Measurements from ENCODE around the gene SENP5.

Gene SENP5

DNA sequence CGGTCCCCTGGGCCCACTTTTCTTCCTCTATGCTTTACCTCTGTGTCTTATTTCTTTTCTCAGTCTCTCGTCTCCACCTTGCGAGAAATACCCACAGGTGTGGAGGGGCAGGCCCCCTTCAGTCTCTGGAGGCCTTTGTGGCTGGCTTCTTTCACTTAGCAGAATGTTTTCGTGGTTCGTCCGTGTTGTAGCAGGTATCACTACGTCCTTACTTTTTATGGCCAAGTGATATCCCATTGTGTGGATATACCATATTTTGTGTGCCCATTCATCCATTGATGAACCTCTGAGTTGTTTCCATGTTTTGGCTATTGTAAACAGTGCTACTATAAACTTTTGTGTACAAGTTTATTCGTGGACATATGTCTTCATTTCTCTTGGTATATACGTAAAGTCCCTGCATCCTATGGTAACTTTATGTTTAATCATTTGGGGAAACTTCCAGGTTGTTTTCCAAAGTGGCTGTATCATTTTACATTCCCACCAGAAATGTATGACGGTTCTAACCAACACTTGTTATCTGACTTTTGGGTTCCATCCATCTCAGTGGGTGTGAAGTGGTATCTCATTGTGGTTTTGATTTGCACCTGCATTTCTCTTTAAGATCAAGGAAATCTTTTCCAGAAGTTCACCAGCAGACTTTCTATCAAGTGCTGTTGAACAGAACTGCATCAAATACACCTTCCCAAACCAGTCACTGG, 95.4 kb downstream of the SENP5 start:
- no peaks in the 10 kb centered on the region; the same call in 1 of the 2 replicates for H3K4me1 ChIP-seq (ENCODE audit: control insufficient read depth, insufficient read depth, low read length)
- H3K9ac ChIP-seq (ENCODE audit: low read depth, low read length), result no peak overlapping the region
- H3K27ac ChIP-seq (ENCODE audit: low read depth, low read length), result no peak overlapping the region
- H3K36me3 ChIP-seq (ENCODE audit: control insufficient read depth, insufficient read depth, low read length), result no peaks in the 10 kb centered on the region
- no peak overlapping the region for H3K4me3 ChIP-seq (ENCODE audit: low read depth, low read length)
- peaks cover 38% of the 10 kb centered on the region for H3K27me3 ChIP-seq (ENCODE audit: control insufficient read depth, insufficient read depth, low read length)
- no peaks in the 10 kb centered on the region for H3K9me3 ChIP-seq (ENCODE audit: control insufficient read depth, insufficient read depth, low read length)

DNA sequence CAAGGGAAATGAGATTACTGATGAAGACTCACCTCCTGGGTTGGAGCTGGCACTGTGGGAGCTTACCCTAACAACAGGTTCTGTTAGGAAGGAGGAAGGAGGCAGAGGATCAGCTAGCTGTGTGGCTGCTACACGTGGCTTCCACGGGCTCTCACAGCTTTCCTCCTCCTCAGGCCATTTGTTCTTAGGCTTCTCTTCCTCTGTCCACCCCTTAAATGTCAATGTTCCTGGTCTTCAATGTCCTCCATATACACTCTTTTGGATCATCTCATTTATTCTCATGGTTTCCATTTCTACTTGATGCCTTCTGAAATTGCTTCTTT, 95.9 kb downstream of the SENP5 start:
- peaks cover 43% of the 10 kb centered on the region for H3K27me3 ChIP-seq (ENCODE audit: control insufficient read depth, insufficient read depth, low read length)

DNA sequence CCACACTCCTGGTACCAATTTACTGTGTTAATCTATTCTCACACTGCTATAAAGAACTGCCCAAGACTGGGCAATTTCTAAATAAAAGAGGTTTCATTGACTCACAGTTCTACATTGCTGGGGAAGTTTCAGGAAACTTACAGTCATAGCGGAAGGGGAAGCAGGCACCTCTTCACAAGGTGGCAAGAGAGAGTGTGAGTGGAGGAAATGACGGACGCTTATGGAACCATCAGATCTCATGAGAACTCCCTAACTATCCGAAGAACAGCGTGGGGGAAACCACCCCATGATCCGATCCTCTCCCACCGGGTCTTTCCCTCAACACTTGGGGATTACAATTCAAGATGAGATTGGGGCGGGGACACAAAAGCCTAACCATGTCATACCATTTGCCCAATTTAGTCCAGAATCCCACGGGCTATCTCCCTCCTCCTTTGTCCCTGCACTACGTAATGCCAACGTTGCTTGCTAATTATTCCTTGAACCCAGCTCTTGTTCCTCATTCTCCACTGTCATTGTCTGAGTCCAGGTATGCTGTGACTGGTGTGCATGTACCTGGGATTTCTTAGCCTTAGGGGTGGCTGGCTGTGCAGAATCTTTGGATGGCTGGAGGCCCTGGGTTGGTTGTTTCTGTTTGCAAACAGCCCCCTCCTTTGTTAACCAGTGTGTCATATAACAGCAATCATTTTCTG, 97.5 kb downstream of the SENP5 start:
- H3K27me3 ChIP-seq (ENCODE audit: control insufficient read depth, insufficient read depth, low read length), result peaks cover 60% of the 10 kb centered on the region
- no peaks in the 10 kb centered on the region for H3K36me3 ChIP-seq (ENCODE audit: control insufficient read depth, insufficient read depth, low read length)
- no peak overlapping the region for H3K9ac ChIP-seq (ENCODE audit: low read depth, low read length)
- no peaks in the 10 kb centered on the region for H3K9me3 ChIP-seq (ENCODE audit: control insufficient read depth, insufficient read depth, low read length)
- no peak overlapping the region for H3K4me3 ChIP-seq (ENCODE audit: low read depth, low read length)
- no peak overlapping the region for H3K27ac ChIP-seq (ENCODE audit: low read depth, low read length)
- H3K4me1 ChIP-seq (ENCODE audit: control insufficient read depth, insufficient read depth, low read length), result no peaks in the 10 kb centered on the region; the same call in 1 of the 2 replicates

More for the DNA sequence above, 95.9 kb downstream of the SENP5 start:
- Histone ChIP-seq H3K36me3 (ENCODE audit: control insufficient read depth, insufficient read depth, low read length) (no peaks in the 10 kb centered on the region), H3K4me3 (ENCODE audit: low read depth, low read length) (no peak overlapping the region), H3K9me3 (ENCODE audit: control insufficient read depth, insufficient read depth, low read length) (no peaks in the 10 kb centered on the region), H3K9ac (ENCODE audit: low read depth, low read length) (no peak overlapping the region), H3K27ac (ENCODE audit: low read depth, low read length) (no peak overlapping the region), H3K4me1 (ENCODE audit: control insufficient read depth, insufficient read depth, low read length) (no peaks in the 10 kb centered on the region; the same call in 1 of the 2 replicates)

DNA sequence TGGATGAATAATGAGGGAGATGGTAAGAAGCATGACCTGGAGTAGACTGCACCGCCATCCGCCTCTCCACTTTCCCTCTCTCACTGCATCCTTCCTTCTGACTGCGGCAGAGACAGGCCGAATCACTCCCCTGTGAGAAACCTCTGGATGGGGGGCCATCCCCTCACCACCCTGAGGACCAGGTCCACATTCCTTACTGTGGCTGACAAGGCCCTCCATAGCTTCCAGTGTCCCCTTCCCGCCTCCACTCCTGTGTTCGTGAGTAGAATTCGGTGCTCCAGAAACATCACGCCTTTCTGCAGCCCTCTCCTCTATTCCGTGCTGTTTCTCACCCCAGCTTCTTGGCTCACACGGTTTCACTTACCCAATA, 98.1 kb downstream of the SENP5 start:
- Histone ChIP-seq H3K9ac (ENCODE audit: low read depth, low read length) (no peak overlapping the region), H3K27me3 (ENCODE audit: control insufficient read depth, insufficient read depth, low read length) (peaks cover 65% of the 10 kb centered on the region), H3K27ac (ENCODE audit: low read depth, low read length) (no peak overlapping the region), H3K36me3 (ENCODE audit: control insufficient read depth, insufficient read depth, low read length) (no peaks in the 10 kb centered on the region), H3K4me1 (ENCODE audit: control insufficient read depth, insufficient read depth, low read length) (no peaks in the 10 kb centered on the region; the same call in 1 of the 2 replicates), H3K4me3 (ENCODE audit: low read depth, low read length) (no peak overlapping the region), H3K9me3 (ENCODE audit: control insufficient read depth, insufficient read depth, low read length) (no peaks in the 10 kb centered on the region)

DNA sequence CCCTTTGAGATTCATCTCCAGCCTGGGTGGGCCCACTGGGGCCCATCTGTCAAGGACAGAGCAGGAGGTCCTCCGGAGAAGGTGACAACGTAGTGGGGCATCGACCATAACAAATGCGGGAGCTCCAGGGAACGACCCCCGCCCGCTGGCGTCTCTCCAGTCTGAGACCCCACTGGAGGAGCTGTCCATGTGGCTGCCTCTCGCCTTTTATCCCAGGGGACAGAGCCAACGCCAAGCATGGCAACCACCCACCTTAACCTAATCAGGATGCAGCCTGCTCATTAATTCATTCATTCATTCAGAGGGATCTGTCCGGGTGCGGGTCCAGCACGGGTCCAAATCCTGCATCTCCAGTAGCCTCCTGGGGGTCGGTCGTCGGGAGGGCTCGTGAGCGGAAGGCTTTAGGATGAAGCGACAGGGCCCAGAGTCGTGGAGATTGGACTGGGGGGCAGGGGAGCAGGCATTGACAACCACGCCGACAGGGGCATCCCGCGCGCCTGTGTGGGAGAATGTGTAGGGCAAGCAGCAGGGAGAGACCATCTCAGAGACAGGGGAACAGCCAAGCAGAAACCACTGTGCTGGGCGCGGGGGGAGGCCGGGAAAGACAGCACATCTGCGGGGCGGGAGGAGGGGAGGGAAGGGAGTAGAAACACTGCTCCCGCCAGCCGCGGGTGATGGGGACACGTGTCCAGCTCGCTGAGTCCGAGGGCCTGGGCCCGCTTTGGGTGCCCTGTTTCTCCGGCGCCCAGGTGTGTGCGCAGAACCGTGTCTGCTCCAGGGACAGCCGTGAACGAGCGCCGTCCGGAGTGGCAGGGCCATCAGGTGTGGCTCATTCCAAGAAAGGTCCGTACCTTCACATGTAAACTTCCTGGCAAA, 99.0 kb downstream of the SENP5 start:
- H3K9me3 ChIP-seq (ENCODE audit: control insufficient read depth, insufficient read depth, low read length), result peaks cover 4% of the 10 kb centered on the region; the same call in 1 of the 2 replicates
- H3K27ac ChIP-seq (ENCODE audit: low read depth, low read length), result no peak overlapping the region
- H3K4me1 ChIP-seq (ENCODE audit: control insufficient read depth, insufficient read depth, low read length), result no peaks in the 10 kb centered on the region; the same call in 1 of the 2 replicates
- peak overlapping the region; percentile 23; the same call in 1 of the 2 replicates for H3K4me3 ChIP-seq (ENCODE audit: low read depth, low read length)
- peaks cover 73% of the 10 kb centered on the region for H3K27me3 ChIP-seq (ENCODE audit: control insufficient read depth, insufficient read depth, low read length)
- no peak overlapping the region for H3K9ac ChIP-seq (ENCODE audit: low read depth, low read length)
- no peaks in the 10 kb centered on the region for H3K36me3 ChIP-seq (ENCODE audit: control insufficient read depth, insufficient read depth, low read length)

DNA sequence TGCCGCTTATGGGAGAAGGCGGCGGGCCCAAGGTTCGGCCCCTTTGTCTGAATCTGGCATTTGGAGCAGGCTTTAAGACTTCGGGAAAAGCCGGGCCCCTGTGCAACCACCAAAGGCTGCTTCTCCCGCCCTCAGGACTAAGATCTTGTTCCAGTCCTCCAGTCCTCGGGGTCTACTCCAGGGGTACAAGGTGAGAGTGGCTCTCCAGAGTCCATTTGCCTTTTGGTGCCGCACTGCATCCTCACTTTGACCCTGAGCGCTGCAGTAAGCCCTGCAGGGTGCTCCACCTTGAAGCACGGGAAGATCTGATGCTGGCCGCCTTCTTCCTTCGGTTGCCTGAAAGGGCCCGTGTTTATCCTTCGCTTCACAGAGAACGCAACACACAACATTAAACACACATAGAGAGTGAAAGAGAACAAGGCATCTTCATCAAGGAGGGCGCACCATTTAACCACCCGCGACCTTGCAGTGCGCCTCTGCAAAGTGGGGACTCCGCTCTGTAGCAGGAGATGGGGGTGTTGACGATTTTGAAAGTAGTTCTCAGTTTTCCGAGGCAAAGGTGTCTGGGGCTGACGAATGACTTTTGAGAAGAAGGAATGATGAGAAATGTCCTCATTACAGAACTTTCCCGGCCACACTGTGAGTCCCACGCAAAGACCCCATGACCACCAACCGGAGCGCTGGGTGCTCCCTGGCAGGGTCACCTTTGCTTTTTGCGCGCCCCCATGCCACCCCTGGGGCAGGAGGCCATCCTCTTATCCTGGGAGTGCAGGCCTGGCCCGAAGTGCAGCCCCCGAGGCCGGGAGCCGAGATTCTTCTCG, 99.9 kb downstream of the SENP5 start:
- no peaks in the 10 kb centered on the region for H3K36me3 ChIP-seq (ENCODE audit: control insufficient read depth, insufficient read depth, low read length)
- H3K9me3 ChIP-seq (ENCODE audit: control insufficient read depth, insufficient read depth, low read length), result peaks cover 4% of the 10 kb centered on the region; the same call in 1 of the 2 replicates
- H3K27me3 ChIP-seq (ENCODE audit: control insufficient read depth, insufficient read depth, low read length), result peaks cover 73% of the 10 kb centered on the region
- peak overlapping the region; percentile 23; the same call in 1 of the 2 replicates for H3K4me3 ChIP-seq (ENCODE audit: low read depth, low read length)
- H3K27ac ChIP-seq (ENCODE audit: low read depth, low read length), result no peak overlapping the region
- H3K9ac ChIP-seq (ENCODE audit: low read depth, low read length), result no peak overlapping the region
- H3K4me1 ChIP-seq (ENCODE audit: control insufficient read depth, insufficient read depth, low read length), result no peaks in the 10 kb centered on the region; the same call in 1 of the 2 replicates

DNA sequence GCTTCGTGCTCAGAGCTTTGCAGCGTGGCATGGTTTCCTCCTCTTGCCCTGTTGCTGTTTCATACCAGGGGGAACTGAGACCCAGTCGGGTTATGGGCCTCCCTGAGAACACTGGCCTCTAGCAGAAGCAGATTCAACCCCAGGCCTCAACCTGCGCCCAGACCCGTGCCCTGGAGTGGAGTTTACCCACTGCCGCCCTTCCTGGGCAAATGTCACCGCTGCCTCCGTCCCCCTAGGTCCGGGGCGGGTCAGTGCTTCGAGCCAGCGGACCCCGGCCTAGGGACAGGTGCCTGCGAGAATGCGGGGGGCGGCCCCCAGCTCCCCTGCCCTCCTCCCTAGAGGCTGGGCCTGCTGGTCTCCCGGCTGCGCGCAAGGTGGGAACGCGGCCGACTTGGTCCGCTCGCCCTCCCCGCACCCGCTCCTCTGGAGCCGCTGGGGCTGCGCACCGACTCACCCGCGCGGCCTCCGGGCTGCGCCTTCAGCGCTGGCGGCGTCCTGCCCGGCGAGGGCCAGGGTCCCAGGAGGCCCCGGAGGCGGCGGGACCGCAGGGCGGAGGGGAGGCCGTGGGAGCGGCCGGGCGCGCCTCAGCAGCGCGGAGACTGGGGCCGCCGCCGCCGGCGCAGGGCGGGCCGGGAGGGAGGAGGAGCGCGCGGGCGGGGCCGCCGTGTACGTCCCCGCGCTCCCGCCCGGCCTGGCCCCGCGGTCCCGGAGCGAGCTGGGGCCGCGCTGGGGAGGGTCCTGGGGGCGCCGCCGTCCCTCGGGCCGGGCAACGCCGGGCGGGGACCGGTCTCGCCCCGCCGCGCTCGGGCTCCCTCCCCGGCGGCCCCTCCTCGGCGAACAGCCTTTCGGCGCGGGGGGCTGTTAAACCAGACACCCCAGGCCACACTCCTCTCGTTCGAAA, 100.8 kb downstream of the SENP5 start, which contains the start of gene PIGZ:
TSS of gene PIGZ (minus strand) at position 601 of the 901 bp plus-strand sequence. CDS start 16,802 bp downstream, outside the sequence.
- no peaks in the 10 kb centered on the region; the same call in 1 of the 2 replicates for H3K4me1 ChIP-seq (ENCODE audit: control insufficient read depth, insufficient read depth, low read length)
- peaks cover 72% of the 10 kb centered on the region for H3K27me3 ChIP-seq (ENCODE audit: control insufficient read depth, insufficient read depth, low read length)
- H3K4me3 ChIP-seq (ENCODE audit: low read depth, low read length), result peak within 1 kb of the TSS; percentile 62
- H3K9me3 ChIP-seq (ENCODE audit: control insufficient read depth, insufficient read depth, low read length), result peaks cover 4% of the 10 kb centered on the region; the same call in 1 of the 2 replicates
- no peaks in the 10 kb centered on the region for H3K36me3 ChIP-seq (ENCODE audit: control insufficient read depth, insufficient read depth, low read length)
- no peak within 1 kb of the TSS for H3K27ac ChIP-seq (ENCODE audit: low read depth, low read length)
- no peak within 1 kb of the TSS for H3K9ac ChIP-seq (ENCODE audit: low read depth, low read length)

DNA sequence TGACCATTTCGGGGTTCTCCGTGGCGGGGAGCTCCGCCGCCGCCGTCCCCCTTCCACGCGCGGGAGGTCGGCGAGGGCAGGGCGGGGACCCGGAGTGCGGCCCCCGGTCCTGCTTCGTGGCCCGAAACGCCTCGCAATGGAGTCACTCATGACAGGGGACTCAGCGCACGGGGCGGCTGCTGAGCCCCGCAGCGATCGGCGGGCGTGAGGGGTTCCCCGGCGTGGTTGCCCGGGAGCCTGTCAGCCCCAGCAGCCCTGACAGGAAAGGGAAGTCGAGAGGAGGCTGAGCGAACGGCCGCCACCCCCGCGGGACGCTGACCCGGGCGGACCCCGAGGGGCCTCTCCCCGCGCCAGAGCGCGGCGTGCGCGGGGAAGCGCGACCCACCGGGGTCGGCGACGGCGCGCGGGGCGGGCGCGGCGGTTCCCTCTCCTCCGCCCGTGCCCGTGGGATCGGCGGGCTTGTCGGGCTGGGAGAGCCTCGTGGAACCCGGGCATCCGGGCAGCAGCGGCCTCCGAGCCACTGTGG, 101.5 kb downstream of the SENP5 start:
- peaks cover 70% of the 10 kb centered on the region for H3K27me3 ChIP-seq (ENCODE audit: control insufficient read depth, insufficient read depth, low read length)

DNA sequence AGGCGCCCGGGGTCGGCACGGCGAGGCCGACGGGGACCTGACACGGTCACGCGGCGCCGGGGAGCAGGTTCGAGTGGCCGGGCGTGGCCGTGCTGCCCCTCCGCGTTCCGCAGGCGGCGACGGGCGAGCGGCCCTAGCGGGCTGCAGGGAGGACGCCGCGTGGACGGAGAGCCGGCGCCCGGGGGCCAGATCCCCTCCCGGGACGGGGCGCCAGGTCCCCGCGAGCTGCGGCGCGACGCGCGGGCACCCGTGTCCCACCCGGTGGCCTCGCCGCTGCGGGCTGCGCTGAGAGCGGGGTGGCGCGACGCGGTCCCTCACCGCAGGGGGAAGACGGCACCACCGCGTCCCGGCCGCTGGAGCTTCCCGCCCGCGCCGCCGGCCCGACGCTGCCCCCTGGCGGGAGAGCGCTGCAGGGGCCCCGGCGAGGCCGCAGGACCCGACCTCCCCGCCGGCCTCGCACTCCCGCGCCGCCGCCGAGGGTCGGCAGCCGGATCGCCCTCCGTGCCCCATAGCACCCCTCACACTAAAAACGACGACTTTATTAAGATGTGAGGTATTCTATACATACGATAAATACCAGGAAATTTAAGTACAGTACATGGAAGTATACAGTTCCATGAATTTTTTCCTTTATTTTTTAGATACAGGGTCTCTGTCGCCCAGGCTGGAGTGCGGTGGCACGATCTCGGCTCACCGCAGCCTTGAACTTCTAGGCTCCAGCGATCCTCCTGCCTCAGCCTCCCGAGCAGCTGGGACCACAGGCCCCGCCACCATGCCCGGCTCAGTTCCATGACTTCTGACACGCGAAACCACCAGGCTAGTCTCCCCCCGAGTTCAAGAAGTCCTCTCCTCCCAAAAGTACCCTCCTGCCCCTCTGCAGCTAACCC, 102.2 kb downstream of the SENP5 start:
- H3K9me3 ChIP-seq (ENCODE audit: control insufficient read depth, insufficient read depth, low read length), result peaks cover 4% of the 10 kb centered on the region; the same call in 1 of the 2 replicates
- H3K27ac ChIP-seq (ENCODE audit: low read depth, low read length), result no peak overlapping the region
- no peaks in the 10 kb centered on the region for H3K36me3 ChIP-seq (ENCODE audit: control insufficient read depth, insufficient read depth, low read length)
- no peaks in the 10 kb centered on the region; the same call in 1 of the 2 replicates for H3K4me1 ChIP-seq (ENCODE audit: control insufficient read depth, insufficient read depth, low read length)
- H3K27me3 ChIP-seq (ENCODE audit: control insufficient read depth, insufficient read depth, low read length), result peaks cover 67% of the 10 kb centered on the region
- peak overlapping the region; percentile 62; the same call in 1 of the 2 replicates for H3K4me3 ChIP-seq (ENCODE audit: low read depth, low read length)
- no peak overlapping the region for H3K9ac ChIP-seq (ENCODE audit: low read depth, low read length)

More for the DNA sequence above, 101.5 kb downstream of the SENP5 start:
- Histone ChIP-seq H3K9ac (ENCODE audit: low read depth, low read length) (no peak overlapping the region), H3K9me3 (ENCODE audit: control insufficient read depth, insufficient read depth, low read length) (peaks cover 4% of the 10 kb centered on the region; the same call in 1 of the 2 replicates), H3K4me1 (ENCODE audit: control insufficient read depth, insufficient read depth, low read length) (no peaks in the 10 kb centered on the region; the same call in 1 of the 2 replicates), H3K27ac (ENCODE audit: low read depth, low read length) (no peak overlapping the region), H3K4me3 (ENCODE audit: low read depth, low read length) (peak overlapping the region; percentile 62), H3K36me3 (ENCODE audit: control insufficient read depth, insufficient read depth, low read length) (no peaks in the 10 kb centered on the region)
